ENCODE data around the gene TMEM117. TPM values are rescaled to one million over a fixed set of nuclear protein-coding genes. Genes with fewer than 3 reads are reported as not detected.

Gene TMEM117
- total RNA-seq, 2 donors from 2014 or later = 7.3 to 30.8 TPM

DNA sequence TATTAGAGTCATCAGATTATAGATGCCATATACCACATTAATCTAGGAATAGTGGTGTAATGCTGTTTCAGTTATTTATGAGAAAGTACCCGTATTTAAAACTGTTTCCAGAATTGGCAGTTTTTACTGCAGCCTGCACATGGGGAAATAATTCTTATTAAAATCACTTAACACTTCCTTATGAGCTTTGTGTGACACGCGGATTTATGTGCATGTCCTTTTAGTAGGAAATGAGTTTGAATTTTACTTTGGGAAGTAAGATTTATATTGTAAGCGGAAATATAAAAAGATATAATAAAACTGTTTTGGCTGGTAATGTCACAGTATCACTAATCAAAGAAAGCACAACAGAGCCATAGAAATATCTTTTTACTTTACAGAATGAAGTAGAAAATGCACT, 132.9 kb downstream of the TMEM117 start:
- H3K27me3 ChIP-seq (replicated peaks; ENCODE audit: insufficient read depth) = no peaks in the 10 kb centered on the region
- no peak for DNase-seq (ENCODE audit: low spot score)
- no peaks in the 10 kb centered on the region for H3K4me1 ChIP-seq (ENCODE audit: control insufficient read depth in 1 of 2, low read depth in 2 of 2)
- no peaks in the 10 kb centered on the region for H3K36me3 ChIP-seq
- no peak for ATAC-seq (ENCODE audit: insufficient number of reproducible peaks, low FRiP score, low read depth)
- no peak overlapping the region for H3K4me3 ChIP-seq
- no peak overlapping the region for H3K27ac ChIP-seq
- no peaks in the 10 kb centered on the region for H3K9me3 ChIP-seq
- TF ChIP-seq, protein P1, sequence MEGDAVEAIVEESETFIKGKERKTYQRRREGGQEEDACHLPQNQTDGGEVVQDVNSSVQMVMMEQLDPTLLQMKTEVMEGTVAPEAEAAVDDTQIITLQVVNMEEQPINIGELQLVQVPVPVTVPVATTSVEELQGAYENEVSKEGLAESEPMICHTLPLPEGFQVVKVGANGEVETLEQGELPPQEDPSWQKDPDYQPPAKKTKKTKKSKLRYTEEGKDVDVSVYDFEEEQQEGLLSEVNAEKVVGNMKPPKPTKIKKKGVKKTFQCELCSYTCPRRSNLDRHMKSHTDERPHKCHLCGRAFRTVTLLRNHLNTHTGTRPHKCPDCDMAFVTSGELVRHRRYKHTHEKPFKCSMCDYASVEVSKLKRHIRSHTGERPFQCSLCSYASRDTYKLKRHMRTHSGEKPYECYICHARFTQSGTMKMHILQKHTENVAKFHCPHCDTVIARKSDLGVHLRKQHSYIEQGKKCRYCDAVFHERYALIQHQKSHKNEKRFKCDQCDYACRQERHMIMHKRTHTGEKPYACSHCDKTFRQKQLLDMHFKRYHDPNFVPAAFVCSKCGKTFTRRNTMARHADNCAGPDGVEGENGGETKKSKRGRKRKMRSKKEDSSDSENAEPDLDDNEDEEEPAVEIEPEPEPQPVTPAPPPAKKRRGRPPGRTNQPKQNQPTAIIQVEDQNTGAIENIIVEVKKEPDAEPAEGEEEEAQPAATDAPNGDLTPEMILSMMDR (IDR thresholded peaks at IDR 0.05) = no peak

DNA sequence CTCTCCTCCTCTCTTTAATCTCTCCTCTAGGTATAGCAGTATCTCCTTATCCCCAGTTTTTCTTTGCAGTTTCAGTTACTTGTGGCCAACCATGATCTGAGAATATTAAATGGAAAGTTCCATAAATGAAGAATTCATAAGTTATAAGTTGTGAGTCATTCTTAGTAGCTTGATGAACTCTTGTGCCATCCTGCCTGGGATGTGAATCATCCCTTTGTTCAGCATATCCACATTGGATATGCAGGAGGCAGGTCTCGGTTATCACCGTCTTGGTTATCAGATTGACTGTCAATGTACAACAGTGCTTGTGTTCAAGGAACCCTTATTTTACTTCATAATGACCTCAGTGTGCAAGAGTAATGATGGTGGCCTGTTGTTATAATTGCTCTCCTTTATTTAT, 134.0 kb downstream of the TMEM117 start:
- TF ChIP-seq, protein P1 (IDR thresholded peaks at IDR 0.05) = no peak
- Histone ChIP-seq H3K4me3 (no peak overlapping the region), H3K27ac (no peak overlapping the region), H3K9me3 (no peaks in the 10 kb centered on the region), H3K27me3 (replicated peaks; ENCODE audit: insufficient read depth) (no peaks in the 10 kb centered on the region), H3K36me3 (no peaks in the 10 kb centered on the region), H3K4me1 (ENCODE audit: control insufficient read depth in 1 of 2, low read depth in 2 of 2) (no peaks in the 10 kb centered on the region)
- ATAC-seq (ENCODE audit: insufficient number of reproducible peaks, low FRiP score, low read depth) (no peak), DNase-seq (ENCODE audit: low spot score) (no peak)

DNA sequence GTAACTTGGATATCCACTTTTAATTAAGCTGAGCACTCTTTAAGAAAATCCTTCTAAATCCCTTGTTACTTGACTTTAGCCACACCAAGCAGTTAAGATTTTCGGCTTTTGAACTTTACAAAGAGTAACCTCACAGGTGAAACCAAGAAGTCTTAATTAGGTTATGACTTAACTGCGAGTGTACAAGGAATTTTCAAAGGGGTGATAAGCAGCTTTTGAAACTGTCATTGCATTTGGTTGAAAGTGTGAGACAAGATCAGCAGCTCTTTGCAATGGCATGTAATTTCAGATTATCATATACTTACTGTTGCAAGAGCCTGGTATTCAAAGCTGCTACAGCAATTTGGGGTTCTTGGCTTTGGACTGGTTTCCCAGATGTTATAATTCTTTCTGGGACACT, 137.5 kb downstream of the TMEM117 start:
- Histone ChIP-seq H3K4me1 (ENCODE audit: control insufficient read depth in 1 of 2, low read depth in 2 of 2) (no peaks in the 10 kb centered on the region), H3K27ac (no peak overlapping the region), H3K36me3 (no peaks in the 10 kb centered on the region), H3K9me3 (no peaks in the 10 kb centered on the region), H3K27me3 (replicated peaks; ENCODE audit: insufficient read depth) (no peaks in the 10 kb centered on the region), H3K4me3 (no peak overlapping the region)
- no peak for DNase-seq (ENCODE audit: low spot score)
- TF ChIP-seq, protein P1 (IDR thresholded peaks at IDR 0.05) = no peak
- no peak for ATAC-seq (ENCODE audit: insufficient number of reproducible peaks, low FRiP score, low read depth)

DNA sequence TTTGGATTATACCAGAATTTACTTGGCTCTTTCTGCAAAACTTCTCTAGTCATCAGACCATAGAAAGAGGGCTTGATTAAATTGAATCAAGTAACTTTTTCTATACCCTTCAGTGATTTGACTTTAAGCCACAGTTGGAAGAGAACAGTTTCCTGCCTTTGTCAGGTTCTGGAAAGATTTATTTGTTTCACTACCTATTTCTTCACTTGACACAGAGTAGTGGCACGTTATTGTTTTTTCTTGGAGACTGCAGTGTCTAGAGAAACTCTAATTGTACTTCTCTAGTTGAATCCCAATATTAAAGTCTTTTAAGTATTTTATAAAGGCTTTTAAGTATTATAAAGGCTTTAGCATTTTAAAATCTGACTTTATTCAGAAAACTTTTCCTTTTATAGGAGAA, 138.1 kb downstream of the TMEM117 start:
- ATAC-seq (ENCODE audit: insufficient number of reproducible peaks, low FRiP score, low read depth) (no peak), DNase-seq (ENCODE audit: low spot score) (no peak)
- no peaks in the 10 kb centered on the region for H3K27me3 ChIP-seq (replicated peaks; ENCODE audit: insufficient read depth)
- no peaks in the 10 kb centered on the region for H3K4me1 ChIP-seq (ENCODE audit: control insufficient read depth in 1 of 2, low read depth in 2 of 2)
- H3K27ac ChIP-seq = no peak overlapping the region
- no peaks in the 10 kb centered on the region for H3K36me3 ChIP-seq
- H3K9me3 ChIP-seq = no peaks in the 10 kb centered on the region
- TF ChIP-seq, protein P1 (IDR thresholded peaks at IDR 0.05) = no peak
- H3K4me3 ChIP-seq = no peak overlapping the region

DNA sequence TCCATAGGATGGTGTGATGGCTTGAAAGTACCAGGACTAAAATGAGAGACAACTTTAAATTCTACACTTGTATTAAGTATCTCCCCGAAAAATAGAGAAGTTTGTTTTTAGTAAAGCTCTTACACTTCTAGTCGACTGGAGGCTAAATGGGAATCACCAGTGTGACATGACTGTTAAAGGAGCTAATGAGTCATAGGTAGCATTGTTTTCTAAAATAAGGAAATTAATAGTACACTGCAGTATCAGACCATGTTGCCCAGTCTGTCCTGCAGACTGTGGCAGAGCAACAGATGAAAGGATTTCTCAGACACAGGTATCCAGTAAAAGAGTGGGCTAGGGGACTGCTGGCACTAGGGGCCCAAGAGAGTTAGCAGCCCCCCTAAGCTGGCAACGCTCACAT, 140.1 kb downstream of the TMEM117 start:
- H3K27ac ChIP-seq = no peak overlapping the region
- ATAC-seq (ENCODE audit: insufficient number of reproducible peaks, low FRiP score, low read depth) (no peak), DNase-seq (ENCODE audit: low spot score) (no peak)
- no peaks in the 10 kb centered on the region for H3K36me3 ChIP-seq
- TF ChIP-seq, protein P1 (IDR thresholded peaks at IDR 0.05) = no peak
- no peaks in the 10 kb centered on the region for H3K4me1 ChIP-seq (ENCODE audit: control insufficient read depth in 1 of 2, low read depth in 2 of 2)
- no peak overlapping the region for H3K4me3 ChIP-seq
- no peaks in the 10 kb centered on the region for H3K9me3 ChIP-seq
- no peaks in the 10 kb centered on the region for H3K27me3 ChIP-seq (replicated peaks; ENCODE audit: insufficient read depth)
